ENCODE results near the gene THOC7. TPM values are rescaled to one million over a fixed set of nuclear protein-coding genes. Genes with fewer than 3 reads are reported as not detected.

THOC7 gene
- total RNA-seq, 1 experiment from 2014 or later: 96.2 TPM

DNA sequence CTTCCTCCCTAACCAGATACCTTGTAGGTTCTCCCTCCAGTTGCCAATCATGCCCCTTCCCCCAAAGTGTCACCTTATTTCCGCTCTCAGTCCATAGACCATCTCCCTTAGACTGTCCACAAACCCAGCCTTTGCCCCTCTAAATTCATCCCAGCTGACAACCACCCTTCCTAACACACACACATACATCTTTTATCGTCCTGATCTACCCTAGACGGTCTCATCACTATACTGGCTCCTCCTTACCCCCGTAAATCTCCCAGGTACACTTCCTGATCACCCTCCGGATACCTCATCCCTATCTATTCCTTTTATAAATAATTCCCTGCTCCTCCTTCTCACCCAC lies 828 bp downstream of the THOC7 start:
- peak; percentile 59 for DNase-seq
- H3K4me1 ChIP-seq (ENCODE audit: low read length): peaks cover 61% of the 10 kb centered on the region
- H3K27ac ChIP-seq (ENCODE audit: low read length): peak overlapping the region; percentile 80
- H3K9ac ChIP-seq (ENCODE audit: low read length): peak overlapping the region; percentile 91
- peak overlapping the region; percentile 95 for H3K4me3 ChIP-seq (ENCODE audit: low read length)
- H4K20me1 ChIP-seq (ENCODE audit: insufficient read depth, low read depth, low read length): no peaks in the 10 kb centered on the region
- H3K27me3 ChIP-seq (ENCODE audit: low read length): no peaks in the 10 kb centered on the region
- H3K4me2 ChIP-seq (ENCODE audit: low read depth, low read length, poor library complexity, severe bottlenecking): peak overlapping the region; percentile 90
- H3K36me3 ChIP-seq (ENCODE audit: insufficient read depth, low read length): peaks cover 10% of the 10 kb centered on the region; the same call in 1 of the 2 replicates
- no peak overlapping the region for H2AFZ ChIP-seq (ENCODE audit: low read length)
- H3K9me2 ChIP-seq (replicated peaks; ENCODE audit: insufficient read depth, low read length): no peaks in the 10 kb centered on the region
- no peaks in the 10 kb centered on the region for H3K9me3 ChIP-seq (ENCODE audit: low read length)
- H3K79me2 ChIP-seq (ENCODE audit: low read length): peaks cover 95% of the 10 kb centered on the region

GRCh38 chr3:63861306-63861705 lies 2.3 kb downstream of the THOC7 start:
- H3K79me2 ChIP-seq (ENCODE audit: low read length): peaks cover 95% of the 10 kb centered on the region
- H3K9me2 ChIP-seq (replicated peaks; ENCODE audit: insufficient read depth, low read length): no peaks in the 10 kb centered on the region
- no peak overlapping the region for H3K9ac ChIP-seq (ENCODE audit: low read length)
- H3K36me3 ChIP-seq (ENCODE audit: insufficient read depth, low read length): peaks cover 5% of the 10 kb centered on the region; the same call in 1 of the 2 replicates
- H3K4me2 ChIP-seq (ENCODE audit: low read depth, low read length, poor library complexity, severe bottlenecking): peak overlapping the region; percentile 90
- no peaks in the 10 kb centered on the region for H4K20me1 ChIP-seq (ENCODE audit: insufficient read depth, low read depth, low read length)
- H3K9me3 ChIP-seq (ENCODE audit: low read length): no peaks in the 10 kb centered on the region
- DNase-seq: no peak
- no peak overlapping the region for H2AFZ ChIP-seq (ENCODE audit: low read length)
- no peak overlapping the region for H3K27ac ChIP-seq (ENCODE audit: low read length)
- no peaks in the 10 kb centered on the region for H3K27me3 ChIP-seq (ENCODE audit: low read length)
- peaks cover 57% of the 10 kb centered on the region for H3K4me1 ChIP-seq (ENCODE audit: low read length)
- H3K4me3 ChIP-seq (ENCODE audit: low read length): no peak overlapping the region

DNA sequence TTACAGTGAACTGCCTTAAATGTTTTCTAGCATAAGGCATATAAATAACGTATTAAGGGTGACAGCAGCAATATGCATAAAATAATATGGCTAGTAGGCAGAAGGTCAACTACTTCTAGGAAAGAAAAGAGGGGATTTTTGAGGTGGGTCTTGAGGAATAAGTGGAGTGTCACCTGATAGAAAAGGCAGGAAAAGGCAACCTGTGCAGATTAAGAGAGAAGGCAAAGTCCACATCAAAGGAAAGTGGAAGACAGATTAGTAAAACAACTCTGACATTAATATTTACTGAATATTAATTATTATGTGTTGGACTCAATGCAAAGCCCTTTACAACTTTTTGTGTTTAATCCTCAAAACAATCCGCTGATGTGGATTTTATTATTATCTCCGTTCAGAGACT lies 2.8 kb downstream of the THOC7 start:
- DNase-seq: no peak
- Histone ChIP-seq H3K36me3 (ENCODE audit: insufficient read depth, low read length) (no peaks in the 10 kb centered on the region; the same call in 1 of the 2 replicates), H3K4me3 (ENCODE audit: low read length) (no peak overlapping the region), H3K9ac (ENCODE audit: low read length) (no peak overlapping the region), H2AFZ (ENCODE audit: low read length) (no peak overlapping the region), H3K9me3 (ENCODE audit: low read length) (no peaks in the 10 kb centered on the region), H3K4me1 (ENCODE audit: low read length) (peaks cover 52% of the 10 kb centered on the region), H3K27ac (ENCODE audit: low read length) (no peak overlapping the region), H3K79me2 (ENCODE audit: low read length) (peaks cover 95% of the 10 kb centered on the region), H3K4me2 (ENCODE audit: low read depth, low read length, poor library complexity, severe bottlenecking) (no peak overlapping the region), H4K20me1 (ENCODE audit: insufficient read depth, low read depth, low read length) (no peaks in the 10 kb centered on the region), H3K27me3 (ENCODE audit: low read length) (no peaks in the 10 kb centered on the region), H3K9me2 (replicated peaks; ENCODE audit: insufficient read depth, low read length) (no peaks in the 10 kb centered on the region)

DNA sequence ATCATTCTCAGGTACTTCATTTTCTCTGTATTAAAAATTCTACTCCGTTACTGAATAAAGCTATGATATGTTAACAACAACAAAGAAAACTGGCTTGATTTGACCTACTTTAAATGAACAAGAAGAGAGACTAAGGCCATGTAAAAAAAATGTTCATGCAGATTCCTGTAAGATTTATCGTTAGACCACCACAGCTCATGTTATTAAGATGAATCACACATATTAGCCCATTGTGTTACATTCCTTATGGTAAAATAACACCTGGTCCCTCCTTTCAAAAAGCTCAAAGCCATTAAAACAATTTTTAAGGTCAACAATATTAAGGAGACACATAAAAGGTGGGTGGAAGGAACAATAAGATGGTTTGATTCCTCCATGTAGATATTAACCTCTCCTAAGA lies 6.3 kb downstream of the THOC7 start:
- Histone ChIP-seq H3K9me2 (replicated peaks; ENCODE audit: insufficient read depth, low read length) (no peaks in the 10 kb centered on the region), H3K36me3 (ENCODE audit: insufficient read depth, low read length) (no peaks in the 10 kb centered on the region; the same call in 1 of the 2 replicates), H3K9ac (ENCODE audit: low read length) (no peak overlapping the region), H3K4me3 (ENCODE audit: low read length) (no peak overlapping the region), H4K20me1 (ENCODE audit: insufficient read depth, low read depth, low read length) (no peaks in the 10 kb centered on the region), H2AFZ (ENCODE audit: low read length) (no peak overlapping the region), H3K27ac (ENCODE audit: low read length) (0 out of 2 replicates have a peak overlapping the region, but pooled peaks have one; percentile 2), H3K4me2 (ENCODE audit: low read depth, low read length, poor library complexity, severe bottlenecking) (no peak overlapping the region), H3K79me2 (ENCODE audit: low read length) (peaks cover 99% of the 10 kb centered on the region), H3K4me1 (ENCODE audit: low read length) (peaks cover 43% of the 10 kb centered on the region), H3K27me3 (ENCODE audit: low read length) (no peaks in the 10 kb centered on the region), H3K9me3 (ENCODE audit: low read length) (no peaks in the 10 kb centered on the region)
- no peak for DNase-seq

DNA sequence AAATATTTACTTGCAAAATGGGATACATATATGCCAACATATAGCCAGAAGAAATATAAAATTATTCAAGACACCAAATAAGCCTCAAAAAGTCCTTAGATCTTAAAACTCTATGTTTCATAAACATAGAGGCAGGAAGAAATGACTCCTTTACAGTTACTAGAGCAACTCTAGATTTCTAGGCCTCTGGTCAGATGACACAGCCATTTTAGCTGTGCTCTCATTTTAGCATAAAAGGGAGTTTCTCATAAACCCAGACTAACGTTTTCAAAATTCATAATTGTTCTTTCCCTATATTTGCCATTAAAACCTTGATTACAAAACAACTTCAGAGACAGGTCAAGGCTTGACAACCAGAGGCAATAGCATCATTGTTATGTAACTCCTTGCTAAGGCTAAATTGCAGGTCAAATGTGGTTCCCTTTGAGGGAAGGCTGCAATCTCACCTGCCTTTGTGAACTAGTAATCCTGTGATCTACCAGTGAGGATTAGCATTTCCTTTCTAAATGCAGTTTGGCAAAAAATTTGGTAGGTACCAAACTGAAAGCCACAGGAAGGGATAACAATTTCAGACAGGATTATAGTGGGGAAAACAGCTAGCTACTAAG lies 8.2 kb downstream of the THOC7 start:
- H4K20me1 ChIP-seq (ENCODE audit: insufficient read depth, low read depth, low read length): no peaks in the 10 kb centered on the region
- DNase-seq: no peak
- no peak overlapping the region for H3K4me2 ChIP-seq (ENCODE audit: low read depth, low read length, poor library complexity, severe bottlenecking)
- no peak overlapping the region for H3K9ac ChIP-seq (ENCODE audit: low read length)
- no peak overlapping the region for H3K27ac ChIP-seq (ENCODE audit: low read length)
- H3K79me2 ChIP-seq (ENCODE audit: low read length): peaks cover 99% of the 10 kb centered on the region
- H3K36me3 ChIP-seq (ENCODE audit: insufficient read depth, low read length): peaks cover 4% of the 10 kb centered on the region; the same call in 1 of the 2 replicates
- no peaks in the 10 kb centered on the region for H3K27me3 ChIP-seq (ENCODE audit: low read length)
- H3K4me3 ChIP-seq (ENCODE audit: low read length): no peak overlapping the region
- no peaks in the 10 kb centered on the region for H3K9me2 ChIP-seq (replicated peaks; ENCODE audit: insufficient read depth, low read length)
- H2AFZ ChIP-seq (ENCODE audit: low read length): no peak overlapping the region
- H3K4me1 ChIP-seq (ENCODE audit: low read length): peaks cover 28% of the 10 kb centered on the region
- no peaks in the 10 kb centered on the region for H3K9me3 ChIP-seq (ENCODE audit: low read length)

DNA sequence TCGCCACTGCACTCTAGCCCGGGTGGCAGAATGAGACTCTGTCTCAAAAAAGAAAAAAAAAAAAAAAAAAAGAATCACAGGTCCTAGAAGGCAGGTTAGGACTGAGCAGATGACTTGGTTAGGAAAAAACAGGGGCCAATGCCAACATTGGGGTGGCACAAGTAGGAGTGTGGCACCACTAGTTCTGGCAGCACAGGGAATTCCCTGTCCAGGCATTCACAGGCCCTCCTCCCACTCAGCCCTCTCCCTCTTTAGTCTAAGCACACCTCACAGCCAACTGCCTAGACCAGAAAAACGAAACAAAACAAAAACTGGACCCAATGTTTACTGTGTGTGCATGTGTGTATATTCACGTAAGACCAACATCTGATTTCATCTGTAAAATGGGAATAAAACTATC lies 10.5 kb downstream of the THOC7 start:
- H3K36me3 ChIP-seq (ENCODE audit: insufficient read depth, low read length): 0 out of 2 replicates have a peak, but pooled peaks cover 4% of the 10 kb centered on the region

DNA sequence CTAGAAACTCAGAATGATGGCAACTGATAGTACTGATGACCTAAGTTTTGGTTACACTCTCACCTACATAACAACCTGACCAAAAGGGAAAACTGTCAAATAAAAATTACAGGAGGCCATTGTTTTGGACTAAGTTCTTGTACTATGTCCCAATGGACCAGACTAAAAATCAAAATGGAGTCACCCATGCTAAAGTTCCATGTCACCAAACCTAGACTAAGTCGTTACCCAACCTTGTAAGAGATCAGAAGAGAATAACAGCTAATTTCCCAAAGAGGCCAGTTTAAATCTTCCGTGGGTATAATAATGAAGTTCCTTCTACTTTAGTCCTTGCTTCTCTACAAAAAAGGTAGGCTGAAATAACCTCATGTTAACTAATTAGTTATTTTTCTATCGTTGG lies 12.3 kb downstream of the THOC7 start:
- no peaks in the 10 kb centered on the region for H3K9me2 ChIP-seq (replicated peaks; ENCODE audit: insufficient read depth, low read length)

More for the DNA sequence above, 10.5 kb downstream of the THOC7 start:
- H3K79me2 ChIP-seq (ENCODE audit: low read length): peaks cover 99% of the 10 kb centered on the region
- H2AFZ ChIP-seq (ENCODE audit: low read length): no peak overlapping the region
- H3K4me1 ChIP-seq (ENCODE audit: low read length): peaks cover 5% of the 10 kb centered on the region
- H3K9me3 ChIP-seq (ENCODE audit: low read length): no peaks in the 10 kb centered on the region
- no peaks in the 10 kb centered on the region for H4K20me1 ChIP-seq (ENCODE audit: insufficient read depth, low read depth, low read length)
- H3K9ac ChIP-seq (ENCODE audit: low read length): no peak overlapping the region
- DNase-seq: no peak
- H3K4me2 ChIP-seq (ENCODE audit: low read depth, low read length, poor library complexity, severe bottlenecking): no peak overlapping the region
- no peak overlapping the region for H3K27ac ChIP-seq (ENCODE audit: low read length)
- no peak overlapping the region for H3K4me3 ChIP-seq (ENCODE audit: low read length)
- H3K9me2 ChIP-seq (replicated peaks; ENCODE audit: insufficient read depth, low read length): no peaks in the 10 kb centered on the region
- no peaks in the 10 kb centered on the region for H3K27me3 ChIP-seq (ENCODE audit: low read length)

DNA sequence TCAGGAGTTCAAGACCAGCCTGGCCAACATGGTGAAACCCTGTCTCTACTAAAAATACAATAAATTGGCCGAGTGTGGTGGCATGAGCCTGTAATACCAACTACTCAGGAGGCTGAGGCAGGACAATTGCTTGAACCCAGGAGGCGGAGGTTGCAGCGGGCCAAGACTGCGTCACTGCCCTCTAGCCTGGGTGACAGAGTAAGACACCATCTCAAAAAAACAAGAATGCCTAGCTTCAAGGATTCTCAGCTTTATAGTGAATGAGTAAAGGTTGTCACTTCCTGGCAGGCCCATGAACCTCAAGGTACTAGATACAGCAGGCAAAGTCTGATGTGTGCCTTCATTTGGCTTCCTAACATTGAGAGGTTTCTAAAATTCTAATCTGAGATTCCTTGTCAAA lies 14.4 kb downstream of the THOC7 start:
- Histone ChIP-seq H3K79me2 (ENCODE audit: low read length) (peaks cover 99% of the 10 kb centered on the region), H3K27ac (ENCODE audit: low read length) (no peak overlapping the region), H3K9me2 (replicated peaks; ENCODE audit: insufficient read depth, low read length) (no peaks in the 10 kb centered on the region), H3K36me3 (ENCODE audit: insufficient read depth, low read length) (0 out of 2 replicates have a peak, but pooled peaks cover 4% of the 10 kb centered on the region), H3K9me3 (ENCODE audit: low read length) (no peaks in the 10 kb centered on the region), H2AFZ (ENCODE audit: low read length) (no peak overlapping the region), H3K9ac (ENCODE audit: low read length) (no peak overlapping the region), H3K4me3 (ENCODE audit: low read length) (no peak overlapping the region), H4K20me1 (ENCODE audit: insufficient read depth, low read depth, low read length) (no peaks in the 10 kb centered on the region), H3K4me1 (ENCODE audit: low read length) (no peaks in the 10 kb centered on the region), H3K27me3 (ENCODE audit: low read length) (no peaks in the 10 kb centered on the region), H3K4me2 (ENCODE audit: low read depth, low read length, poor library complexity, severe bottlenecking) (no peak overlapping the region)
- no peak for DNase-seq

More for the DNA sequence above, 12.3 kb downstream of the THOC7 start:
- DNase-seq: no peak
- Histone ChIP-seq H2AFZ (ENCODE audit: low read length) (no peak overlapping the region), H3K4me2 (ENCODE audit: low read depth, low read length, poor library complexity, severe bottlenecking) (no peak overlapping the region), H3K27ac (ENCODE audit: low read length) (no peak overlapping the region), H3K27me3 (ENCODE audit: low read length) (no peaks in the 10 kb centered on the region), H3K79me2 (ENCODE audit: low read length) (peaks cover 99% of the 10 kb centered on the region), H3K36me3 (ENCODE audit: insufficient read depth, low read length) (0 out of 2 replicates have a peak, but pooled peaks cover 4% of the 10 kb centered on the region), H4K20me1 (ENCODE audit: insufficient read depth, low read depth, low read length) (no peaks in the 10 kb centered on the region), H3K9me3 (ENCODE audit: low read length) (no peaks in the 10 kb centered on the region), H3K4me1 (ENCODE audit: low read length) (no peaks in the 10 kb centered on the region), H3K9ac (ENCODE audit: low read length) (no peak overlapping the region), H3K4me3 (ENCODE audit: low read length) (no peak overlapping the region)

All from Karpas-422 (cell line).